Fibroblast of the aortic adventitia (primary cell): ENCODE measurements around the gene ZNF223. TPM values are rescaled to one million over a fixed set of nuclear protein-coding genes. Genes with fewer than 3 reads are reported as not detected.

Source experiments
- DNase-seq: peaks from one replicate; pipeline ENCODE4 v3.0.0-alpha.2; 2010; ENCODE audit warnings: low read depth
- H3K4me3 ChIP-seq: 2 replicates; pipeline ENCODE4 v1.5.1; 2011; ENCODE audit warnings: low read depth, mild to moderate bottlenecking, control low read depth, low read length, moderate library complexity
- total RNA-seq: library from RNA; depleted of rRNA; stranded (reverse); fragments of >200 nt; gene quantifications from 2 replicates; pipeline ENCODE4 v1.2.3, GENCODE V29; 2012; ENCODE audit warnings: low replicate concordance
- TF ChIP-seq, protein P1 (sequence below): IDR thresholded peaks from 2 replicates; pipeline ENCODE4 v1.5.1; 2011; ENCODE audit warnings: mild to moderate bottlenecking, low read length, control low read depth, inconsistent platforms; ENCODE audit not compliant: insufficient read depth

The ZNF223 gene
- 6.5 and 34.9 TPM in 2 replicates for total RNA-seq

DNA sequence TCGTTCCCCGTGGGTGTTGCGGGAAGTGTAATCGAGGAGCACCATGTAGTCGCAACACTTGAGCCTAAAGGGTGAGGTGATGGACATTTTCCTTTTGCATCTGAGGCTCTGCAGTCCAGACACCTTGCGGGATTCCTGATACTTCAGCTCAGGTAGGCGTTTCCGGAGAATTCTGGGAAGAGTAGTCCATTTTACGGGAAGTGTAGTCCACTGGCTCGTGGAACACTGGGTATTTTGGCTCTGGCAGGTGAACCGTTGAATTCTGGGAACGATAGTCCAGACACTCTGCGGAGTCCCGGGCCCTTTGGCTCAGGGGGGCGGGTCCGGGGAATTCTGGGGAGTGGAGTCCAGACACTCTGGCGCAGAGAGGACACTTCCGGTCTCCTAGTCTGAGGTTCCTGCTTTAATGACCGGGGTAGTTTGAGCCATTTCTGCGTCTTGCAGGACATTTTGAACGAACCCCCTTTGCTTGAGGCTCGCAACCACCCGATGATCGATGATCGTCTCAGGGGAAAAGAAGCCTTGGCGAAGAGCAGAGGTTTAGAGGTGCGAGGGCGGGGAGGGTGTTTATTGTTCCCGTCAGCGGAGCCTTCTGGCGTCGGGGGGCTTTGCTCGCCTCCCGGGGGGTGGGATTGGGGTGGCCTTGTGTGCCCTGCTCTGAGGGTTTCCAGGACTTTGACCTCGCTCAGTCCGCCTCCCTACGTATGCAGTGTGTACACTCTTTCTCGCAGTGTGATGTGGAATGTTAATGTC, at the start of gene ZNF223:
ZNF223 (plus strand) TSS at position 387 of the 753 bp plus-strand sequence. CDS start 3,141 bp downstream, outside the sequence.
- peak; percentile 92 for DNase-seq
- peak within 1 kb of the TSS; percentile 95 for H3K4me3 ChIP-seq
- TF ChIP-seq, protein P1, sequence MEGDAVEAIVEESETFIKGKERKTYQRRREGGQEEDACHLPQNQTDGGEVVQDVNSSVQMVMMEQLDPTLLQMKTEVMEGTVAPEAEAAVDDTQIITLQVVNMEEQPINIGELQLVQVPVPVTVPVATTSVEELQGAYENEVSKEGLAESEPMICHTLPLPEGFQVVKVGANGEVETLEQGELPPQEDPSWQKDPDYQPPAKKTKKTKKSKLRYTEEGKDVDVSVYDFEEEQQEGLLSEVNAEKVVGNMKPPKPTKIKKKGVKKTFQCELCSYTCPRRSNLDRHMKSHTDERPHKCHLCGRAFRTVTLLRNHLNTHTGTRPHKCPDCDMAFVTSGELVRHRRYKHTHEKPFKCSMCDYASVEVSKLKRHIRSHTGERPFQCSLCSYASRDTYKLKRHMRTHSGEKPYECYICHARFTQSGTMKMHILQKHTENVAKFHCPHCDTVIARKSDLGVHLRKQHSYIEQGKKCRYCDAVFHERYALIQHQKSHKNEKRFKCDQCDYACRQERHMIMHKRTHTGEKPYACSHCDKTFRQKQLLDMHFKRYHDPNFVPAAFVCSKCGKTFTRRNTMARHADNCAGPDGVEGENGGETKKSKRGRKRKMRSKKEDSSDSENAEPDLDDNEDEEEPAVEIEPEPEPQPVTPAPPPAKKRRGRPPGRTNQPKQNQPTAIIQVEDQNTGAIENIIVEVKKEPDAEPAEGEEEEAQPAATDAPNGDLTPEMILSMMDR: no peak

DNA sequence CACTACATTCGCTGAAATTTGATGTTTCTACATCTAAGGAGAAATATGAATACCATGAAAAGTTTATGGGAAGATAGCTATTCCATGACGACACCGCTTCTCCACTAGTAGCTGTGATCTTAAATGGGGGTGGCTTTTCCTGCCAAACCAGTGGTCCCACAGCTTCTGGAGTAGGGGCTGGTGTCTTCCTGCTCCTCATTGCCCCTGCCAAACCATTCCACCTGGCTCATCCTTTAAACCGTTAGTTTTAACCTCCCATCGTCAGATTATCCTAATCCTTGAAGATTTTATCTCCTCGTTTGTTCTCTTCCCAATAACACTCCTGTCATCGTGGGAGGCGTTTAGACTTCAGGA, 49.6 kb upstream of the ZNF223 start:
- DNase-seq: peak; percentile 9
- H3K4me3 ChIP-seq: peak overlapping the region; percentile 77
- TF ChIP-seq, protein P1: no peak

GRCh38 chr19:44002566-44003460, 49.0 kb upstream of the ZNF223 start, which contains the start of gene ZNF230:
Gene ZNF230 (plus strand): TSS chr19:44002957. CDS start chr19:44007079, 4,122 bp downstream.
- peak within 1 kb of the TSS; percentile 77 for H3K4me3 ChIP-seq
- TF ChIP-seq, protein P1: no peak
- peak; percentile 95 for DNase-seq

DNA sequence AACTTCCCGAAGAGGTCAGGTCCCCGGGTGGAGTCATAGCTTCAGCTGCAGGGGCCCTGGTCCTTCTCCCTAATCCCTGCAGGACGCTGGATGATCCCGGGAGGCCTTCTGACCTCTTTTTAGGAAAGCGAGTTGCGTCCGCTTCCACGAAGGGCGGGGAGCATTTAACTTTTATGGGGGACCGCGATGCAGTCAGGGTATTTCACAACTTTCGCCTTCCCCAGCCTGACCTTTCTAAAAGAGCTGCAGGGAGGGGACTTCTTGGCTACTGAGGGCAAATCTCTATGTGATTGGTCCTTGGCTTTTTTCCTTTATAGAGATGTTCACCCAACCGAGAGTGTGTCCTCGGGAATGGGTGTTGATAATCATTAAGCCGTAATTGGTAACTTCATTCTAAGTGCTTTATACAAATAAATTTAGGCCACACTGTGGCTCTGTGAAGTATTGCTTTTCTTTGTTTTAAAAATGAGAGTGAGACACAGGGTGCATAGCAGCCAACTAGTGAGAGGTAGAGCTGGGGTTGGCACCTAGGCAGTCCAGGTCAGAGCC, 48.3 kb upstream of the ZNF223 start:
- TF ChIP-seq, protein P1: peak; percentile 14
- peak overlapping the region; percentile 77 for H3K4me3 ChIP-seq
- peak; percentile 11 for DNase-seq

DNA sequence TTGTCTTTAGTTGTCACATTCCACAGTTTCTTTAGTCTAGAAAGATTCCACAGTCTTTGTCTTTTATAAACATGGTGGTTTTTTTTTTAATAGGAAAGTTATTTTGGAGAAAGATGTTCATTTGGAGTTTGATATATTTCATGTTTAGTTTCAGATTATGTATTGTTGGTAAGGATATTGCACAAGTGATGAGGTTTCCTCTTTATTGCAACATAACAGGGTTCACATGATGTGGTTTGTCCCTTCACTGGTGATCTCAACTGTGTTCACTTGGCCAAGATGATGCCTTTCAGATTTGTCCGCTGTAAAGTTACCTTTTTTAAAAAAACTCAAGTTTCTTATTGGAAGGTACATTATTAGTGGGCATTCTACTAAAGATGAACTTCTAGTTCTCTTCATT, 45.9 kb upstream of the ZNF223 start:
- TF ChIP-seq, protein P1: no peak
- DNase-seq: peak; percentile 15
- no peak overlapping the region for H3K4me3 ChIP-seq

GRCh38 chr19:44007473-44007872, 44.4 kb upstream of the ZNF223 start:
- DNase-seq: no peak
- TF ChIP-seq, protein P1: no peak
- no peak overlapping the region for H3K4me3 ChIP-seq
